ENCODE data around the gene CHCHD4.
"Not testable (repeated sequence)": the region's sequence is repeated elsewhere in the genome, so short reads cannot be mapped to it uniquely, and the experiment has no call there.

The CHCHD4 gene

DNA sequence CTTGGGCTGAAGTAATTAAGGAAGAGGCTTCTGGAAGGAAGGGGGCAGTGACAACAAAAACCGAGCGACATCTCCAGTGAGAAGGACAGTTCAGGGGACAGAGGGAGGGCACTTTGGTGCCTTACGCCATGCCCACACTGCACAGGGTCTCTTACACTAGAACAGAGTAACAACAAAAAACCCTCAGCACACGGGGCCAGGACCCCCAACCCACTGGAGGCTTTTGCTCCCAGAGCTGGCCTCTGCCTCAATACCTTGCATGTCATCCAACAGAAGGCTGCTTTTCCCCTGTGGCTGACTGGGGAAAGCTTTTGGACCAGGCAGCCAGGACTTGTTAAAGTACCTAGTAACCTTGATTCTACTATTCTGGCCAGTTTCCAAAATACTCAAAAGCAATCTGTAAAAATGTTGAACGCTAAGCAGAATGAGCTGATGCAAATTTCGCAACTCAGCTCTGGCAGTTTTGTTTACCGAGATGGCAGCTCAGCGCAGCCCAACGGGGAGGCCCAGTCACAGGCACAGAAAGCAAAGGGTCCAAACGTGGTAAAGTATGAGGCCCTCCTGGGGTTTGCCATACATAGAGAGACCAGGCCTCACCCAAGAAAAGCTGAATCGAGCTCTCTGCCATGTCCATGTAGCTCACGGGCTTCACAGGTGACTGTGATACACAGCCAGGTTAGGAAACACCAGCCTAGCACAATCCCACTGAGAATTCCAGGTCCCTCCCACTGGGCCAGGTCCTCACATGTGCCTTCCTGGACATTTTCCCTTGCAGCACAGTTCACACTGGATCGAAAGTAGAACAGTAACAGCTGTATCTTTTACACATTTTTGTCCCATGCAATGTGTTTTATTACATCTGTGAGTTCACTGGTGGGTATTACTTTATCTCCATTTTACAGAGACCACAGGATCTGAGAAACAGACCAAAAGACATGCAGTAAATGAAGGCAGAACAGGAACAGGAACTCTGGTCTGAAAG is 6.0 kb downstream of the CHCHD4 start:
- DNase-seq, result no peak

DNA sequence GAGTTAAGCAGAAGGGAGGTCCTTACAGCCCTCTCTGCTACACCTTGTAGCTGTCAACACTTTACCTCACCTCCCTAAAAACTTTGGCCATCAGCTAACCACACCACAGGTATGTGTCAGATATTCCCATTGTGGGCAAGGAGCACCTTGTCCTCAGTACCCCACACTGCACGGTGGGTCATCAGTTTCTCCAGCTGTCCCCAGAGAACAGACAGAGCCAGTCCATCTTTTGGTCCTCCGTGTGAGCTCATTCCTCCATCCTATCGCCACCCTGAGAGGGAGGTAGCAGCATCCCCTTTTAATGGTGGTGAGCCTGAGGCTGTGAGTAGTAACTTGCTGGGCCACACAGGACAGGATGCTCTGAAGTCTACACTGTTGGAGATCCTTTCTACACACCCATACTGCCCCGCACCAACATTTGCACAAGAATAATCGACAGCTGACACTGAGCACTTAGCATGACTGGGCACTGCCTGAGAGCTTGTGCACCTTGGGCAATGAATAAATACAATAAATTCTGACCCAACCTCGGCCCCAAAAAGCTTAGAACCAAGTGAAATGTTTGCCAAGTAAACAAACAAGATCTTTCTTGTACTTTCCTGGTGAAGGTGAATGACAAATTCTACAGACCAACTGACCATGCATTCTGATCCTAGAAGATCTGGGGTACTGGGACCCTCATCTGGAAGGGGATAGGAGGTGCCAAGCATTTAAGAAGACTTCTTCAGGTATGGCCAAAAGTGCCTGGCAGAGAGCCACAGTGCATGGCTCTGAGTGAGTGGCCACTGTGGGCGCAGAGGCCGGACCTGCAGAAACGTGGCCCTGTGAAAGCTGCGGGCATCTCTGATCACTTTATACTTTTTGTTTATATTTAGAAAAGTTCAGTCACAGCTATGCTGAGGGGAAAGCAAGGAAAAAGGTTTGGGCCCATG is 6.9 kb downstream of the CHCHD4 start:
- no peak for DNase-seq

DNA sequence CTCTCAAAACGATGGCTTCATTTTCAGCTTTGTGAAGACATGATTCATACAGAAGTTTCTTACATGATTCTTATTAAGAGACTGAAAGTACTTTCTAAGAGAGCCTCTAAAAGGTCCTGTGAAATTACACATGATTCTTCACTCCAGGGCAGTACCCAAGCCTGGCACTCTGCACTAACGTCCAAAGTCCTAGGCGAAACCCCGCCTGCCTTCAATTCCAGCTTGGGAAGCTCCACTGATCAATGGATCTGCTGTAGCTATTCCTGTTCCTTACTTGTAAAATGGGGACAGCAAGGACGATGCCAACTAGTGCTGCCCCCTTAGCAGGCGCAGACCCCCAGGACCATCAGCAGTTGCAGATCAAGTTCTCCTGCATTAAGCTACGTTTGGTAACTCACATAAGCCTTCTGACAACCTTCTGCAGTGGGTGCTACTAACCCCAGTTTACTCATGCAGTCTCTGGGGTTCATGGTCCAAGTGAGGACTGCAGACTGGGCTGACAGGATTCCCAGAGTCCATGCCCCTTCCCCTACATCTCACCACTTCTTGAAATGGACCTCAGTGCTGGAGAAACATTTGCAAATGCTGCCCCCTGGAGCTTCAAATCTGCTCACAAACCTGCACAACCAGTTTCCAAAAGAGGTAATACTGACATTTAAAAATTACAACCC is 10.6 kb downstream of the CHCHD4 start:
- DNase-seq, result no peak

DNA sequence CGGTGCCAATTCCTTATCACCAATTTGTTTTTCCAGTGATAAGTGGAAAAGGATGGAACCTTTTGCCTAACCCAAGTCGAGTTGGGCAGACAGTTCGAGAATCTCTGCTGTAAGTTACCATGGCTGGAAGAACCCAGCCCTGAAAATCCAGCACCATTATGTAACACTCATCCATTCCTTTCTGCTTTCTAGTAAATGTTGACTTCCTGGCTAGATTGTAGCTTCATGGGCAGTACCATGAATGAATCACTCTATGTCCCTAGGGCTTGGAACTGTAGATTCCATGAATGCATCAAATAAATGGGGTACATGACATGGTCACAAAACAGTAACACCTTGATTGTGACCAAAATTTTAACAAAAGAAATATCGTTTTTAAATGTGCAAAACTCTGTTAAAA is 14.0 kb downstream of the CHCHD4 start:
- DNase-seq, result no peak

DNA sequence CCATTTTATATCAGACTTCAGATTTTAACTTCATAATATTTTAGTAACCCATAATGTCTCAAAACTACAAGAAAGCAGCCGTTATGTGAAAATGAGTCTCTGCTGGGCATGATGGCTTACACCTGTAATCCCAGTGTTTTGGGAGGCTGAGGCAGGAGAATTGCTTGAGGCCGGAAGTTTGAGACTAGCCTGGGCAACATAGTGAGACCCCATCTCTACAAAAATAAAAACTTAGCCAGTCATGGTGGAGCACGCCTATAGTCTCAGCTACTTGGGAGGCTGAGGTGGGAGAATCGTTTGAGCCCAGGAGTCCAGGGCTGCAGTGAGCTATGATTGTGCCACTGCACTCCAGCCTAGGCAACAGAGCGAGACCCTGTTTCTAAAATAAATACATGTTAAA is 14.8 kb downstream of the CHCHD4 start:
- DNase-seq, result not testable (repeated sequence)

DNA sequence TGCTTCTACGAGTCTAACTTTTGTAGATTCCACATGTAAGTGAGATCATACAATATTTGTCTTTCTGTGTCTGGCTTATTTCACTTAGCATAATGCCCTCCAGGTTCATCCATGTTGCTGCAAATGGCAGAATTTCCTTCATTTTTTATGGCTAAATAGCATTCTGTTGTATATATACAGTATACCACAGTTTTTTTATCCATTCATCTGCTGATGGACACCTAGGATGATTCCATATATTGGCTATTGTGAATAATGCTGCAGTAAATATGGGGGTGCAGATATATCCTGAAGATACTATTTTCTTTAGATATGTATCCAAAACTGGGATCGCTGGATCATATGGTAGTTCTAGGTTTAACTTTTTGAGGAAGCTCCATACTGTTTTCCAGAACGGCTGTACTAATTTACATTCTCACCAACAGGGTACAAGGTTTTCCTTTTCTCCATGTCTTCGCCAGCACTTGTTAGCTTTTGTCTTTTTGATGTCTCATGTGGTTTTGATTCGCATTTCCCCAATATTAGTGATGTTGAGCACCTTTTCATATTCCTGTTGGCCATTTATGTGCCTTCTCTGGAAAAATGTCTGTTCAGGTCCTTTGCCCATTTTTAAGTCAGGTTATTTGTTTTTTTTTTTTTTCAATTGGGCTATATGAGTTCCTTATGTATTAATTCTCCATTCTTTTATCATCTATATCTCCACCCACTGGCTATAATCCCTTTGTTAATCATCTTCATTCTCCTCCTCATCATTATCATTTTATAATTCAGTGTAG is 26.9 kb downstream of the CHCHD4 start:
- DNase-seq, result no peak

DNA sequence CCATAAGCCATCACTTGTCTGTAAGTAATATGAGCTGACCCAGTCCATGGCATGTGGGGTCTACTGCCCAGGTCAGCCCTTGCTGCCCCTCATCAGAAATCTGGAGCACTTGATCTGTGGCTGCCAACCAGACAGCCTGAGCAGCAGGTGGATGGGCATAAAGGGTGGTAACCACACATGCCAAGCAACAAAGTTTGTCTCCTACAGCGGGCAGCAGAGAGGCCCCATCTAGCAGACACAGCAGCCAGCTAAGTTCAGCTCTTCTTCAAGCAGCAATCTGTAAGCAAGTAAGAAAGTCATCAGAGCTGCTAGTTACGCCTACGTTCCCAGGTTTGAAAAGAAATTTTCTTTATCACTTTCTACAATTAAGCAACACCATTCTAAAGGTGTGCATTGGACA is 27.9 kb downstream of the CHCHD4 start:
- no peak for DNase-seq

DNA sequence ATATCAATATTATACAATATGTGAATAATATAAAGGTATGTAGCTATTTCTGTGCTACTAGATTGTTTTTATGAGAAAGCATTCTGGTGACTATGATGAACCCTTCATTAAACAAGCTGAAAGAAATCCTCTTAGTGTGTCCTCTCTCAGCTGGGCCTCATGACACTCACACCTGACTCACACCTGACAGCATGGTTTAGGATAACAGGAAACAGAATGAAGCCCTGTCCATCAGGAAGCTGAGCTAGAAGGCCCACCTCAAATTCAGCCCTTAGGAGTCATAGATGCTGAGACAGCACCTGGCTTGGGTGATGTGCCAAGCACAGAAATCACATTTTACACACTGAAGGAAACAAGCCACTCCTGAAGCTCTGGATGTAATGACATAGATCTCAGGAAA is 30.8 kb downstream of the CHCHD4 start:
- DNase-seq, result no peak

DNA sequence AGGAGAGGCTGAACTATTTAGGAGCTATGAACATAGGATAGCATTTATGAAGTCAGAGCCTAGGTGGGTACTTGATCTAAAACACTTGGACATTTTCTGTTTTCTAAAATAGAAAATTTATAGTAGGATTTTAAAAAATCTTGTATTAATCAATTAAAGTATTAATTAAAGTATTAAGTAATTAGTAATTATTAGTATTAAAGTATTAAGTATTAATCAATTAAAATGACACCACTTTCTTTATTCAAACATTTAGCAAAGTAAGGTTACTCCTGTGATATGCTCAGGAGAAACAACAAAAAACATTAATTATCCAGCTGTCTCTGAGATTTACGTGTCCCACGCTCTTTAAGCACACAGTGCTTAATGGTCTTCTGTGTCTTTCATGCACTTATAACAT is 32.2 kb downstream of the CHCHD4 start:
- DNase-seq, result no peak

DNA sequence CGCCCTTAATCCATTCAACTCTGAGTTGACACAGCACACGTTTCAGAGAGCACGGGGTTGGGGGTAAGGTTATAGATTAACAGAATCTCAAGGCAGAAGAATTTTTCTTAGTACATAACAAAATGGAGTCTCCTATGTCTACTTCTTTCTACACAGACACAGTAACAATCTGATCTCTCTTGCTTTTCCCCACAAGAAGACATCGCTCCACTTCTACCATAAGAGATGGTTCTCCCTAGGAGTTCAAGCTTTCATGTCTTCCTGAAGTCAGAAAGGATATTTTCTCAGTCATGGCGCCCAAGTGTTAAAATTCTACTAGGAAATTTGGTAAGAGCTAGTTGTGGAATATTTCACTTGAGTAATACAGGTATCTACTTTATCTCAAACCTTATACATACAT is 32.7 kb downstream of the CHCHD4 start:
- not testable (repeated sequence) for DNase-seq

DNA sequence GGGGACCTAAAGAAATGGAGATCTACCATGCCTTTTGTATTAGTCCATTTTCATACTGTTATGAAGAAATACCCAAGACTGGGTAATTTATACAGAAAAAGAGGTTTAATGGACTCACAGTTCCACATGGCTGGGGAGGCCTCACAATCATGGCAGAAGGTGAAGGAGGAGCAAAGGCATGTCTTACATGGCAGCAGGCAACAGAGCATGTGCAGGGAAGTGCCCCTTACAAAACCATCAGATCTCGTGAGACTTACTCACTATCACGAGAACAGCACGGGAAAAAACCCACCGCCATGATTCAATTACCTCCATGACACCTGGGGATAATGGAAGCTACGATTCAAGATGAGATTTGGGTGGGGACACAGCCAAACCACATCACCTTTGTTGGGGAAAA is 37.2 kb downstream of the CHCHD4 start:
- DNase-seq, result not testable (repeated sequence)

DNA sequence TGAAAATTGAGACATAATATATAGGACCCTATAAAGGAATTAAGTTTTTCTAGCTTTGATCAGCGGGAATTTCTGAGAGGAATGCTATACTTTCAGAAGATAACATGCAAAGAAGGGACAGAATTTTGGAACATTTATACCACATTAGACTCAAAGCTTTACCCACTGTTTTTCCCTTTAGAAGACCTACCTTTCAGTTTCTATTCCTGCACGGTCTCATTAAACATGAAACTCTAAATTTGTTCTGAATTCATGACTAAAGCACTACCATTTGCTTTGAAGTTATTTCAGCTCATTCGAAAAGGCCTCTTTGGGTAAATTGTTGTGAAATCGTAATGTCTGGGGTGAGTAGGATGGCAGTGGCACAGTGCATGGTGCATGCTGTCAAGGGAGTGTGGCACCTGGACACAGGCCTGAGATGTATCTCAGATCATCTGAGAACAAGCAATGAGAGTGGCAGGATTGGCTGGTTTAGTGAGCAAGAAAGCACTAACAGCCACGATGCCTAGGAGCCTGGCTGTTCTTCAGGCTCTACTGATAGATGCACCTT is 42.5 kb downstream of the CHCHD4 start:
- DNase-seq, result no peak

DNA sequence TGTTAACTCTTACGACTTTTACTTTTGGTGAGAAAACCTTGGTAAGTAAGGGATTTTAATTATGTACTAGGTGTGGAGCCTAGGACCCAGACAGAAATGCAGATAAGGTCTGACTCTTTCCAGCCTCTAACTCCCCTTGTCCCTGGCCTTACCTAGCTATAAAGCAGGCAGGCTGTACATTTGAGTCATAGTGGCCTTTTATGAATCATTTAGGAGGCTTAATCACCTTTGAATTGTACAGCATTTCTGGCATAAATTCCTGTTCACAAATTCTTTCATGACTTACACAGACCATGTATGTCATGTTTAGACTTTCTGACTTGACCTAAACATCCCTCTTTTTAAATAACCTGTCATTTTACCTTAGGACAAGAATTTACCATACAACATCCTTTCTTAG is 47.4 kb downstream of the CHCHD4 start:
- no peak for DNase-seq

DNA sequence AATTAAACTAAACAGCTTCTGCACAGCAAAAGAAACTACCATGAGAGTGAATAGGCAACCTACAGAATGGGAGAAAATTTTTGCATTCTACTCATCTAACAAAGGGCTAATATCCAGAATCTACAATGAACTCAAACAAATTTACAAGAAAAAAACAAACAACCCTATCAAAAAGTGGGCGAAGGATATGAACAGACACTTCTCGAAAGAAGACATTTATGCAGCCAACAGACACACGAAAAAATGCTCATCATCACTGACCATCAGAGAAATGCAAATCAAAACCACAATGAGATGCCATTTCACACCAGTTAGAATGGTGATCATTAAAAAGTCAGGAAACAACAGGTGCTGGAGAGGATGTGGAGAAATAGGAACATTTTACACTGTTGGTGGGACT is 49.4 kb downstream of the CHCHD4 start:
- not testable (repeated sequence) for DNase-seq

DNA sequence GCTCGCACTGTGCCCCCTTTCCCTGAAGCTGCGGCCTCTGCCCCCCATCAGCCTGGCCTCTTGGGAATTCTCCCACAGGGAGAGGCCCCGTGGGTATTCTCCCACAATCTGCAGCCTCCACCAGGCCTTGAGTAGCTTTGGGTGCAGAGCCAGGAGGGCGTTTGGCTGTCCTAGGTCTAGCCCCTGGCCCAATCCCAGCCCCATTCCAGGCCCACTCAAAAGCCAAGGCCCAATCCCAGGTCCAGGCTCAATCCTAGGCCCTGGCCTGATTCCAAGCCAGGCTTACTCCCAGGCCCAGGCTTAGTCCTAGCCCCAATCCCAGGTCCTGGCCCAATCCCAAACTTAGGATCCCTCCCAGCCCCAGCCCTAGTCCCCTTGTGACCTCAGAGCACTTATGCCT is 59.8 kb downstream of the CHCHD4 start:
- no peak for DNase-seq

DNA sequence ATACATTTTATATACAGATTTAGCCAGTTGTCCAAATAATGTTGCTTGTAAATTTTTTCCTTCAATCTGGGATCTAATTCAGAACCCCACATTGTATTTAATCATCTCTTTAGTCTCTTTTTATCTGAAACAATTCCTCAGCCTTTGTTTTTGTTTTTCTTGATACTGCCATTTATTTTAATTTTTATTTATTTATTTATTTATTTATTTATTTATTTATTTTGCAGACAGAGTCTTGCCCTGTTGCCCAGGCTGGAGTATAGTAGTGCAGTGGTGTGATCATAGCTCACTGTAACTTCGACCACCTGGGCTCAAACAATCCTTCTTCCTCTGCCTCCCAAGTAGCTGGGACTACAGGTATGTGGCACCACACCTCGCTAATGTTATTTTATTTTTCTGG is 61.5 kb downstream of the CHCHD4 start:
- DNase-seq, result no peak
